Immature natural killer cell (primary cell): Measurements from ENCODE around the gene CHRNA9. TPM values are rescaled to one million over a fixed set of nuclear protein-coding genes. Genes with fewer than 3 reads are reported as not detected.

ENCODE experiments used
- DNase-seq, 3 donors: peaks; one replicate each; pipeline ENCODE4 v3.0.0; 2022; ENCODE audit warnings: mixed read lengths in 1 of 3
- H3K27ac Mint-ChIP-seq, 6 donors: one replicate each; pipeline ENCODE4 v1.8.0; 2020; ENCODE audit warnings: mixed read lengths in 6 of 6, mild to moderate bottlenecking in 5 of 6, inconsistent platforms in 4 of 6, moderate library complexity in 3 of 6
- H3K27me3 Mint-ChIP-seq, 3 donors: one replicate each; pipeline ENCODE4 v1.8.0; 2020 to 2021; ENCODE audit warnings: low read depth in 3 of 3, mild to moderate bottlenecking in 3 of 3, mixed read lengths in 3 of 3, moderate library complexity in 3 of 3, inconsistent platforms in 1 of 3
- H3K36me3 Mint-ChIP-seq, 3 donors: one replicate each; pipeline ENCODE4 v1.8.0; 2020; ENCODE audit warnings: mixed read lengths in 3 of 3, inconsistent platforms in 2 of 3, mild to moderate bottlenecking in 2 of 3
- H3K4me1 Mint-ChIP-seq, 2 donors: one replicate each; pipeline ENCODE4 v1.8.0; 2020; ENCODE audit warnings: inconsistent platforms in 2 of 2, mild to moderate bottlenecking in 2 of 2, mixed read lengths in 2 of 2, moderate library complexity in 1 of 2
- H3K4me3 Mint-ChIP-seq, 5 donors: one replicate each; pipeline ENCODE4 v1.8.0; 2020; ENCODE audit warnings: mild to moderate bottlenecking in 5 of 5, mixed read lengths in 5 of 5, inconsistent platforms in 3 of 5, moderate library complexity in 3 of 5
- H3K9me3 Mint-ChIP-seq, 6 donors: one replicate each; pipeline ENCODE4 v1.8.0; 2020; ENCODE audit warnings: mild to moderate bottlenecking in 6 of 6, mixed read lengths in 6 of 6, inconsistent platforms in 4 of 6, moderate library complexity in 3 of 6
- polyA plus RNA-seq, 3 donors: library from polyadenylated mRNA; unstranded; fragments of 300-500 nt; fragmentation: Illumina TruSeq; gene quantifications; one replicate each; pipeline ENCODE4 v1.2.3, GENCODE V29; 2021

Gene CHRNA9
- polyA plus RNA-seq, 3 donors from 2014 or later, result not detected

- no peak overlapping the region for H3K4me3 Mint-ChIP-seq
- H3K9me3 Mint-ChIP-seq, result no peaks in the 10 kb centered on the region
- DNase-seq, result no peak
- H3K27ac Mint-ChIP-seq, result no peak overlapping the region
- no peaks in the 10 kb centered on the region for H3K36me3 Mint-ChIP-seq
- no peaks in the 10 kb centered on the region for H3K4me1 Mint-ChIP-seq
- H3K27me3 Mint-ChIP-seq, result peaks cover 0 to 3% (median 0%) of the 10 kb centered on the region in 3 donors
Measured at GRCh38 chr4:40395166-40395900, 60.2 kb downstream of the CHRNA9 start.

GRCh38 chr4:40395908-40396793 lies 61.0 kb downstream of the CHRNA9 start:
- Mint-ChIP-seq H3K4me1 (no peaks in the 10 kb centered on the region), H3K27me3 (peaks cover 0 to under 1% (median 0%) of the 10 kb centered on the region in 3 donors), H3K27ac (no peak overlapping the region), H3K9me3 (no peaks in the 10 kb centered on the region), H3K36me3 (no peaks in the 10 kb centered on the region), H3K4me3 (no peak overlapping the region)
- no peak for DNase-seq

- Mint-ChIP-seq H3K27ac (no peak overlapping the region), H3K27me3 (no peaks in the 10 kb centered on the region), H3K36me3 (no peaks in the 10 kb centered on the region), H3K4me3 (no peak overlapping the region), H3K9me3 (no peaks in the 10 kb centered on the region), H3K4me1 (no peaks in the 10 kb centered on the region)
- no peak for DNase-seq
Measured at GRCh38 chr4:40399578-40399977, 64.4 kb downstream of the CHRNA9 start.

GRCh38 chr4:40401096-40401495 lies 66.0 kb downstream of the CHRNA9 start:
- Mint-ChIP-seq H3K36me3 (peaks cover 0 to 4% (median 0%) of the 10 kb centered on the region in 3 donors), H3K9me3 (no peaks in the 10 kb centered on the region), H3K27me3 (peaks cover 0 to 2% (median 0%) of the 10 kb centered on the region in 3 donors), H3K4me1 (no peaks in the 10 kb centered on the region), H3K27ac (no peak overlapping the region), H3K4me3 (no peak overlapping the region)
- DNase-seq, result no peak

- Mint-ChIP-seq H3K27me3 (peaks cover 0 to 3% (median 2%) of the 10 kb centered on the region in 3 donors), H3K4me3 (no peak overlapping the region), H3K27ac (no peak overlapping the region), H3K4me1 (no peaks in the 10 kb centered on the region), H3K9me3 (no peaks in the 10 kb centered on the region), H3K36me3 (peaks cover 0 to 4% (median 0%) of the 10 kb centered on the region in 3 donors)
- DNase-seq, result no peak
Measured at GRCh38 chr4:40401631-40402030, 66.5 kb downstream of the CHRNA9 start.

GRCh38 chr4:40402556-40402955 lies 67.4 kb downstream of the CHRNA9 start:
- H3K27ac Mint-ChIP-seq, result no peak overlapping the region
- no peak overlapping the region for H3K4me3 Mint-ChIP-seq
- H3K9me3 Mint-ChIP-seq, result peaks cover 0 to under 1% (median 0%) of the 10 kb centered on the region in 6 donors
- H3K4me1 Mint-ChIP-seq, result no peaks in the 10 kb centered on the region
- H3K27me3 Mint-ChIP-seq, result peaks cover 0 to 9% (median 2%) of the 10 kb centered on the region in 3 donors
- DNase-seq, result no peak
- peaks cover 0 to 4% (median 0%) of the 10 kb centered on the region in 3 donors for H3K36me3 Mint-ChIP-seq

GRCh38 chr4:40403081-40403480 lies 67.9 kb downstream of the CHRNA9 start:
- Mint-ChIP-seq H3K9me3 (peaks cover 0 to 3% (median 0%) of the 10 kb centered on the region in 6 donors), H3K27me3 (peaks cover 0 to 9% (median 2%) of the 10 kb centered on the region in 3 donors), H3K4me3 (no peak overlapping the region), H3K27ac (no peak overlapping the region), H3K36me3 (peaks cover 0 to 4% (median 0%) of the 10 kb centered on the region in 3 donors), H3K4me1 (no peaks in the 10 kb centered on the region)
- DNase-seq, result no peak

Other genes with a start within 250 kb of the CHRNA9 start
- gene RHOH, start 138.3 kb upstream of the CHRNA9 start, polyA plus RNA-seq, result 10 to 100 TPM; 82.0 to 97.6 (median 97.3) TPM